Fibroblast of pulmonary artery (primary cell): Measurements from ENCODE around the gene DEAF1.

Experiments
- DNase-seq: peaks from one replicate; pipeline ENCODE4 v3.0.0-alpha.2; 2010; ENCODE audit warnings: low read depth
- H3K4me3 ChIP-seq: replicated peaks from 2 replicates; pipeline ENCODE4 v1.5.1; 2011; ENCODE audit warnings: low read depth, mild to moderate bottlenecking, control low read depth, low read length, moderate library complexity
- TF ChIP-seq, protein P1 (sequence below): IDR thresholded peaks from 2 replicates; pipeline ENCODE4 v1.5.1; 2011; ENCODE audit warnings: mild to moderate bottlenecking, control low read depth, low read length, inconsistent platforms; ENCODE audit errors: missing control alignments

DEAF1 gene

DNA sequence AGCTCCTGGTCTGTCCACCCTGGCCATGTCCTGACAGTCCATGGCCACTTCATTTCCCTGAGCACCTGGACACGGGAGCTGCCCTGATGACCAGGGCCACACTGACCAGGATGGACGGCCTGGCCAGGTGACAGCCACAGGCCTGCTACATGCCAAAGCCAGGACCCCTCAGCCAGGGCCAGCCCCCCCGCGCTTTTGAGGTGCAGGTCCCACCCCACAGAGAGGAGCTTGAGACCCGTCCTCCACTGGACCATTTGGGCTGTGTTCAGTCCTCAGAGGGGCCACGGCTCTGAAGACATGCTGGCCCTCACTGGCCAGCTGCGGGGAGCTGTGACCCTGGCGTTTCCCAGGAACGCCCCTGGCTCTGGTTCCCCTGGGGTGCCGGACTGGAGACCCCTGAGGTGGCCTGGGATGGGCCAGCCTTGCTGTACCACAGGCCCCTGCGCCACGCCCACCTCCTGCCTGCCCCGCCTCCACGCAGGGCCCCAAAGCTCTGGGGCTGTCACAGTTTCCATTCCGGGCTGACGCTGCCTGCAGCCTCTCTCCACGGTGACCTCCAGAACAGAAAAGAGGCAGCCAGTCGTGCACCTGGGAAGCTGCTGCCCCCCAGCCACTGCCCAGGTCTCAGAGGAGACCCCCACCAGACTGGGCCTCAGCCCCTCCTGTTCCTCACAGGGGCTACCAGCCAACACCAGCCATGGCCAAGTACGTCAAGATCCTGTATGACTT is 29.2 kb upstream of the DEAF1 start:
- TF ChIP-seq, protein P1, sequence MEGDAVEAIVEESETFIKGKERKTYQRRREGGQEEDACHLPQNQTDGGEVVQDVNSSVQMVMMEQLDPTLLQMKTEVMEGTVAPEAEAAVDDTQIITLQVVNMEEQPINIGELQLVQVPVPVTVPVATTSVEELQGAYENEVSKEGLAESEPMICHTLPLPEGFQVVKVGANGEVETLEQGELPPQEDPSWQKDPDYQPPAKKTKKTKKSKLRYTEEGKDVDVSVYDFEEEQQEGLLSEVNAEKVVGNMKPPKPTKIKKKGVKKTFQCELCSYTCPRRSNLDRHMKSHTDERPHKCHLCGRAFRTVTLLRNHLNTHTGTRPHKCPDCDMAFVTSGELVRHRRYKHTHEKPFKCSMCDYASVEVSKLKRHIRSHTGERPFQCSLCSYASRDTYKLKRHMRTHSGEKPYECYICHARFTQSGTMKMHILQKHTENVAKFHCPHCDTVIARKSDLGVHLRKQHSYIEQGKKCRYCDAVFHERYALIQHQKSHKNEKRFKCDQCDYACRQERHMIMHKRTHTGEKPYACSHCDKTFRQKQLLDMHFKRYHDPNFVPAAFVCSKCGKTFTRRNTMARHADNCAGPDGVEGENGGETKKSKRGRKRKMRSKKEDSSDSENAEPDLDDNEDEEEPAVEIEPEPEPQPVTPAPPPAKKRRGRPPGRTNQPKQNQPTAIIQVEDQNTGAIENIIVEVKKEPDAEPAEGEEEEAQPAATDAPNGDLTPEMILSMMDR, result no peak
- no peak for DNase-seq

DNA sequence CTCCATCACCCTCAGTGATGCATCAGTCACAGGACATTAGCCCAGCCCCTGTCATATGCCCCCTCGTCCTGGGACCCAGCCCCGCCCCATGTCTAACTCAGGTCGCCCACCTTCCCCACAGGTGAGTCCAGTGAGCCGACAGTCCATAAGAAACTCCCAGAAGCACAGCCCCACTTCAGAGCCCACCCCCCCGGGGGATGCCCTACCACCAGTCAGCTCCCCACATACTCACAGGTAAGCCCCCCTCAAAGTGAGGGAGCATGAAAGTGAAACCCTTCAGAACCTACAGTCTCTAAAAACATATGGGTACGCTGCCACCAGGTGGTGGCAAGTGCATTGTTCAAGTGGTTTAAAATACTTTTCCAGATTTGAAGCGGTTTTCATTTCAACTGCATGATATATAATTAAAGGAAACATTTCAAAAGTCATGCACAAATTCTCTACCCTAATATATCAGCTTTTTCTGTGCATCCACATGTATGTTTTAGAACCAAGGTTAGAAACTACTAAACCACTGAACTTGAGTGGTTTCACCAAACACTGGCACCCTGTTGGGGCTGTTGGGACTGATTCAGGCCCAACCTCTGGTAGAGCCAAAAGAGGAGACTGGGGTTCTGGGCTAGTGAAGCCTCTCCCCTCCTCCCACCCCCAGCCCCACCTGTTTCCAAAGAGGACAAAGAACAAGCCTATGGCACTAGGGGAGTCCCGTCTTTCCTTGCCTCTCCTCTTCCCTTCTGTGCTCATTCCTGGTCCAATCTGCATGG is 28.3 kb upstream of the DEAF1 start:
- TF ChIP-seq, protein P1, result peak; percentile 67
- no peak overlapping the region for H3K4me3 ChIP-seq
- DNase-seq, result peak; percentile 73

More for the DNA sequence above, 29.2 kb upstream of the DEAF1 start:
- no peak overlapping the region for H3K4me3 ChIP-seq

DNA sequence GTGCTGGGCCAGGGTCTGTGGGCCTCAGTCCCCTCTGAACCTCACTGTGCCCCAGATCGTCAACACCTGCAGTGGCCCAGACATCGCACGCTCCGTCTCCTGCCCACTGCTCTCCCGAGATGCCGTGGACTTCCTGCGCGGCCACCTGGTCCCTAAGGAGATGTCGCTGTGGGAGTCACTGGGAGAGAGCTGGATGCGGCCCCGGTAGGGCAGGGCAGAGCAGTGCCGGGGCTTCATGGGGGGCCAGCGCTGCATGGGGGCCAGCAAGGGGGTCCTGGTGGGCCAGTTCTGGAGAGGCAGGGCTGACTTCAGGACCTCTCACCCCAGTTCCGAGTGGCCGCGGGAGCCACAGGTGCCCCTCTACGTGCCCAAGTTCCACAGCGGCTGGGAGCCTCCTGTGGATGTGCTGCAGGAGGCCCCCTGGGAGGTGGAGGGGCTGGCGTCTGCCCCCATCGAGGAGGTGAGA is 27.4 kb upstream of the DEAF1 start:
- TF ChIP-seq, protein P1, result no peak
- no peak overlapping the region for H3K4me3 ChIP-seq
- DNase-seq, result no peak

DNA sequence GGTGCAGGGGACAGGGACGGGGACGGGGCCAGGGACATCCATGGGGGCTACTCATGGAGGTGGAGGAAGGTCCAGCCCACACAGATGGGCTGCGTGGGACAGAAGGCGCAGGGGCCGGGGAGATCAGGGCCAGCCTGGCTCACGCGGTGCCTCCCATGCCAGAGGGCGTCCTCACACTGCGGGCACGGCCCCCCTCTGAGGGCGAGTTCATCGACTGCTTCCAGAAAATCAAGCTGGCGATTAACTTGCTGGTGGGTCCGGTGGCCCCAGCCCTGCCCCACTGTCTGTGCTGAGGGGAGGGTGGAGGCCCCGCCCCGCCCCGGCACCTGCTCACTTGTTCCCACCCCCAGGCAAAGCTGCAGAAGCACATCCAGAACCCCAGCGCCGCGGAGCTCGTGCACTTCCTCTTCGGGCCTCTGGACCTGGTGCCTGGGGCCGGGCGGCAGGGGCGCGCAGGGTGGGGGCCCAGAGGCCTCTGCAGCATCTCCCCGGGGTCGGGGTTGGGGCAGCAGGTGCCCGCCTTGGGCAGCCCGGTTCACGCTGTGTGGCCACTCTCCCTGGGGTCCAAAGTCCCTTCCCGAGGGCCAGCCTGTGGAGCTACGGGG is 26.8 kb upstream of the DEAF1 start:
- TF ChIP-seq, protein P1, result no peak
- DNase-seq, result no peak
- no peak overlapping the region for H3K4me3 ChIP-seq

DNA sequence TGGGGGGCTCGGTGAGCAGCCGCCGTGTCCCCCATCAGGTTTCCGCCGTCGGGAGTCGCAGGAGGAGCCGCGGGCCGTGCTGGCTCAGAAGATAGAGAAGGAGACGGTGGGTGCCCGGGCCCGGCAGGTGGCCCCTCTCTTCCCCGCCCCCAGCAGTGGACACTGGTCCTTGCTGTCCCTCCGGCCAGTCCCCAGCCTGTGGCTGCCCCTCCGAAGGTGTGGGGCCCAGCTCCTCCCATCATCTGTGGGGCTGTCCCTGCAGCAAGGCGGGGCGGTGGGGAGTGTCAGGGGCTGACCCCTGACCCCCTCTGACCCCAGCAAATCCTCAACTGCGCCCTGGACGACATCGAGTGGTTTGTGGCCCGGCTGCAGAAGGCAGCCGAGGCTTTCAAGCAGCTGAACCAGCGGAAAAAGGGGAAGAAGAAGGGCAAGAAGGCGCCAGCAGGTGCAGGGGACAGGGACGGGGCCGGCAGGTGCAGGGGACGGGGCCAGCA is 26.3 kb upstream of the DEAF1 start:
- H3K4me3 ChIP-seq, result no peak overlapping the region
- TF ChIP-seq, protein P1, result no peak
- no peak for DNase-seq

DNA sequence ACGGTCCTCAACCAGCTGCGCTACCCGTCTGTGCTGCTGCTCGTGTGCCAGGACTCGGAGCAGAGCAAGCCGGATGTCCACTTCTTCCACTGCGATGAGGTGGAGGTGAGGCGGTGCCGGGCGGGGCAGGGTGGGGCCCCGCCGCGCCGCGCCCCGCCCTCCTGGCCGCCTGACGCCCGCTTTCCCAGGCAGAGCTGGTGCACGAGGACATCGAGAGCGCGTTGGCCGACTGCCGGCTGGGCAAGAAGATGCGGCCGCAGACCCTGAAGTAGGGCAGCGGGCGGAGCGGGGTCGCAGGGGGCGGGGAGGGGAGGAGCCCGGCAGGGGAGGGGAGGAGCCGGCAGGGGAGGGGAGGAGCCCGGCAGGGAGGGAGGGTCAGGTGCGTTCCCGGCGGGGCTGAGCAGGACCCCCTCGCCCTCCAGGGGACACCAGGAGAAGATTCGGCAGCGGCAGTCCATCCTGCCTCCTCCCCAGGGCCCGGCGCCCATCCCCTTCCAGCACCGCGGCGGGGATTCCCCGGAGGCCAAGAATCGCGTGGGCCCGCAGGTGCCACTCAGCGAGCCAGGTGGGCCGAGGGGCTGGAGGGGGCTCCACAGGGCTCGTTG is 25.7 kb upstream of the DEAF1 start:
- no peak overlapping the region for H3K4me3 ChIP-seq
- TF ChIP-seq, protein P1, result no peak
- no peak for DNase-seq
